ENCODE results near the gene RRP8. TPM values are rescaled to one million over a fixed set of nuclear protein-coding genes. Genes with fewer than 3 reads are reported as not detected.

The RRP8 gene
- total RNA-seq, 1 experiment from 2014 or later, result 15.1 TPM

DNA sequence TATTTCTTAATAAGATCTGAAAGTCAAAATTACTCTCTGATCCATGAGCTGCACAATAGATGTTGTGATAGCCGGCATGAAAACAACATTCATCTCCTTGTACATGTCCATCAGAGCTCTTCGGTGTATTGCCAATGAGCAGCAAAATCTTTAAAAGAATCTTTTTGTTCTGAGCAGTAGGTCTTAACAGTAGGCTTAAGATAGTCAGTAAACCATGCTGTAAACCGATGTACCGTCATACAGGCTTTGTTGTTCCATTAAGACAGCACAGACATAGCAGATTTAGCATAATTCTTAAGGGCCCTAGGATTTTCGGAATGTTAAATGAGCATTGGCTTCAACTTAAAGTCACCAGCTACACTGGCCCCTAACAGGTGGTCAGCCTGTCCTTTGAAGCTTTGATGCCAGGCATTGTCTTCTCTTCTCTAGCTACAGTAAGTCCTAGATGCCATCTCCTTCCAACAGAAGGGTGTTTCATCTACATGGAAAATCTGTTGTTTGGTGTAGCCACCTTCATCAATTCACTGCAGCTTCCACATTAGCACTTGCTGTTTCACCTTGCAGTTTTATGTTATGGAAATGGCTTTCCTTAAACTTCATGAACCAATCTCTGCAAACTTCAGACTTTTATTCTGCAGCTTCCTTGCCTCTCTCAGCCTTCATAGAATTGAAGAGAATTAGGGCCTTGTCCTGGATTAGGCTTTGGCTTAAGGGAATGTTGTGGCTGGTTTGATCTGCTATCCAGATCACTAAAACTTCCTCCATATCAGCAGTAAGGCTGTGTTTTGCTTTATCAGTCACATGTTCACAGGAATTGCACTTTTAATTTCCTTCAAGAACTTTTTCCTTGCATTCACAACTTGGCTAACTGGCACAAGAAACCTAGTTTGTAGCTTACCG, 28.4 kb downstream of the RRP8 start:
- H3K9me2 ChIP-seq (replicated peaks; ENCODE audit: low read length), result no peaks in the 10 kb centered on the region
- no peak overlapping the region for H3K9ac ChIP-seq (ENCODE audit: low read length)
- no peaks in the 10 kb centered on the region for H3K9me3 ChIP-seq (ENCODE audit: low read length)
- DNase-seq (no peak), ATAC-seq (no peak)
- H3K27ac ChIP-seq (ENCODE audit: low read length), result no peak overlapping the region
- ChIA-PET POLR2A (ENCODE audit: unreplicated experiment) (no interaction called here), CTCF (no interaction called here)
- no peaks in the 10 kb centered on the region for H3K79me2 ChIP-seq (ENCODE audit: low read length)
- no peak overlapping the region for H3K4me3 ChIP-seq (ENCODE audit: low read length)
- intact Hi-C loops (cut with micrococcal nuclease), result no loop called here
- H4K20me1 ChIP-seq (ENCODE audit: low read length), result no peaks in the 10 kb centered on the region
- no peaks in the 10 kb centered on the region for H3K36me3 ChIP-seq (ENCODE audit: low read depth, low read length)
- H3F3A ChIP-seq (ENCODE audit: low read length, unreplicated experiment), result no peaks in the 10 kb centered on the region
- no peaks in the 10 kb centered on the region for H3K27me3 ChIP-seq (ENCODE audit: low read length)
- no TSS peak for BruUV-seq (replicated peaks)
- TF ChIP-seq, protein P1, sequence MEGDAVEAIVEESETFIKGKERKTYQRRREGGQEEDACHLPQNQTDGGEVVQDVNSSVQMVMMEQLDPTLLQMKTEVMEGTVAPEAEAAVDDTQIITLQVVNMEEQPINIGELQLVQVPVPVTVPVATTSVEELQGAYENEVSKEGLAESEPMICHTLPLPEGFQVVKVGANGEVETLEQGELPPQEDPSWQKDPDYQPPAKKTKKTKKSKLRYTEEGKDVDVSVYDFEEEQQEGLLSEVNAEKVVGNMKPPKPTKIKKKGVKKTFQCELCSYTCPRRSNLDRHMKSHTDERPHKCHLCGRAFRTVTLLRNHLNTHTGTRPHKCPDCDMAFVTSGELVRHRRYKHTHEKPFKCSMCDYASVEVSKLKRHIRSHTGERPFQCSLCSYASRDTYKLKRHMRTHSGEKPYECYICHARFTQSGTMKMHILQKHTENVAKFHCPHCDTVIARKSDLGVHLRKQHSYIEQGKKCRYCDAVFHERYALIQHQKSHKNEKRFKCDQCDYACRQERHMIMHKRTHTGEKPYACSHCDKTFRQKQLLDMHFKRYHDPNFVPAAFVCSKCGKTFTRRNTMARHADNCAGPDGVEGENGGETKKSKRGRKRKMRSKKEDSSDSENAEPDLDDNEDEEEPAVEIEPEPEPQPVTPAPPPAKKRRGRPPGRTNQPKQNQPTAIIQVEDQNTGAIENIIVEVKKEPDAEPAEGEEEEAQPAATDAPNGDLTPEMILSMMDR (conservative IDR thresholded peaks at IDR 0.05; ENCODE audit: low read depth, low read length), result no peak
- no peak for TF ChIP-seq EZH2 (IDR thresholded peaks at IDR 0.05; ENCODE audit: low read length, unreplicated experiment)
- TF ChIP-seq EZH2phosphoT487 (IDR thresholded peaks at IDR 0.05; ENCODE audit: borderline replicate concordance, low read length), result no peak
- H3K4me2 ChIP-seq (ENCODE audit: low read length), result no peak overlapping the region
- peaks cover 8% of the 10 kb centered on the region; the same call in 1 of the 2 replicates for H3K4me1 ChIP-seq (ENCODE audit: insufficient read depth, low read length)
- no peak overlapping the region for H2AFZ ChIP-seq (ENCODE audit: low read length)

- Histone ChIP-seq H2AFZ (ENCODE audit: low read length) (no peak overlapping the region), H3K4me3 (ENCODE audit: low read length) (no peak overlapping the region), H3K36me3 (ENCODE audit: low read depth, low read length) (no peaks in the 10 kb centered on the region), H3F3A (ENCODE audit: low read length, unreplicated experiment) (no peaks in the 10 kb centered on the region), H3K4me2 (ENCODE audit: low read length) (no peak overlapping the region), H3K9me2 (replicated peaks; ENCODE audit: low read length) (no peaks in the 10 kb centered on the region), H3K9ac (ENCODE audit: low read length) (no peak overlapping the region), H3K27me3 (ENCODE audit: low read length) (no peaks in the 10 kb centered on the region), H3K9me3 (ENCODE audit: low read length) (no peaks in the 10 kb centered on the region), H4K20me1 (ENCODE audit: low read length) (no peaks in the 10 kb centered on the region), H3K4me1 (ENCODE audit: insufficient read depth, low read length) (peaks cover 16% of the 10 kb centered on the region), H3K79me2 (ENCODE audit: low read length) (no peaks in the 10 kb centered on the region), H3K27ac (ENCODE audit: low read length) (no peak overlapping the region)
- intact Hi-C loops (cut with micrococcal nuclease), result no loop called here
- ATAC-seq, result peak; percentile 66
- POLR2A ChIA-PET (ENCODE audit: unreplicated experiment), result no interaction called here
- CTCF ChIA-PET, result no interaction called here
- TF ChIP-seq EZH2 (IDR thresholded peaks at IDR 0.05; ENCODE audit: low read length, unreplicated experiment) (no peak), EZH2phosphoT487 (IDR thresholded peaks at IDR 0.05; ENCODE audit: borderline replicate concordance, low read length) (no peak)
- TF ChIP-seq, protein P1 (conservative IDR thresholded peaks at IDR 0.05; ENCODE audit: low read depth, low read length), result no peak
- no TSS peak for BruUV-seq (replicated peaks)
- DNase-seq, result peak; percentile 49
Observed at GRCh38 chr11:6572215-6572614, 31.2 kb downstream of the RRP8 start.

GRCh38 chr11:6571434-6572008, 31.9 kb downstream of the RRP8 start:
- intact Hi-C loops (cut with micrococcal nuclease), result no loop called here
- ChIA-PET CTCF (no interaction called here), POLR2A (ENCODE audit: unreplicated experiment) (no interaction called here)
- ATAC-seq (no peak), DNase-seq (no peak)
- H4K20me1 ChIP-seq (ENCODE audit: low read length), result no peaks in the 10 kb centered on the region
- TF ChIP-seq EZH2phosphoT487 (IDR thresholded peaks at IDR 0.05; ENCODE audit: borderline replicate concordance, low read length), result no peak
- TF ChIP-seq, protein P1 (conservative IDR thresholded peaks at IDR 0.05; ENCODE audit: low read depth, low read length), result no peak
- H3K27me3 ChIP-seq (ENCODE audit: low read length), result no peaks in the 10 kb centered on the region
- H3K9me2 ChIP-seq (replicated peaks; ENCODE audit: low read length), result no peaks in the 10 kb centered on the region
- H3K9me3 ChIP-seq (ENCODE audit: low read length), result no peaks in the 10 kb centered on the region
- H3K79me2 ChIP-seq (ENCODE audit: low read length), result no peaks in the 10 kb centered on the region
- no peaks in the 10 kb centered on the region for H3F3A ChIP-seq (ENCODE audit: low read length, unreplicated experiment)
- no peak overlapping the region for H3K27ac ChIP-seq (ENCODE audit: low read length)
- no peak overlapping the region for H3K4me3 ChIP-seq (ENCODE audit: low read length)
- H3K9ac ChIP-seq (ENCODE audit: low read length), result no peak overlapping the region
- no peaks in the 10 kb centered on the region for H3K36me3 ChIP-seq (ENCODE audit: low read depth, low read length)
- H2AFZ ChIP-seq (ENCODE audit: low read length), result no peak overlapping the region
- H3K4me2 ChIP-seq (ENCODE audit: low read length), result no peak overlapping the region
- BruUV-seq (replicated peaks), result no TSS peak
- H3K4me1 ChIP-seq (ENCODE audit: insufficient read depth, low read length), result peaks cover 16% of the 10 kb centered on the region
